ENCODE results near the gene FOXN1. TPM values are rescaled to one million over a fixed set of nuclear protein-coding genes. Genes with fewer than 3 reads are reported as not detected.
A peak's percentile ranks its signal among the peaks of the same experiment; 100 is the strongest.
"Not testable (repeated sequence)": the region's sequence is repeated elsewhere in the genome, so short reads cannot be mapped to it uniquely, and the experiment has no call there.

FOXN1 gene
- total RNA-seq, 1 donor: not detected

DNA sequence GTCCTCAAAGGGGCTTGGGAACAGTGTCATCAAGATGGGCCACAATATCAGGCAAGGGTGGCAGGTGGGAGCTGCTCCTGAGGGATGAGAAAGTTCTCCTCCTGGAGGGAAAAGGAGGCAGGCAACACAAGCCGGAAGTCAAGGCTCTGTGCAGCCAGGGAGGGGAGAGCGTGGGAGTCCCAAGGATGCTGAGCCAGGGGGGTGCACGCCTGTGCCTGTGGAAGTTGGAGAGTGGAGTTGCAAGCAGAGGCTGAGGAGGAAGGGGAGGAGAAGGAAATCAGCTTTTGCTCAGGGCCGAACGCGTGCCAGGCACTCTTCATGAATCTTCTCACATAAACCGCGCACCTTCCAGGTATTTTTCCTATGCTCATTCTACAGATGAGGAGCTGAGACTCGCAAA, 40.1 kb upstream of the FOXN1 start:
- DNase-seq (ENCODE audit: insufficient read length, low spot score, missing footprints): peak; percentile 44
- TF ChIP-seq, protein P1, sequence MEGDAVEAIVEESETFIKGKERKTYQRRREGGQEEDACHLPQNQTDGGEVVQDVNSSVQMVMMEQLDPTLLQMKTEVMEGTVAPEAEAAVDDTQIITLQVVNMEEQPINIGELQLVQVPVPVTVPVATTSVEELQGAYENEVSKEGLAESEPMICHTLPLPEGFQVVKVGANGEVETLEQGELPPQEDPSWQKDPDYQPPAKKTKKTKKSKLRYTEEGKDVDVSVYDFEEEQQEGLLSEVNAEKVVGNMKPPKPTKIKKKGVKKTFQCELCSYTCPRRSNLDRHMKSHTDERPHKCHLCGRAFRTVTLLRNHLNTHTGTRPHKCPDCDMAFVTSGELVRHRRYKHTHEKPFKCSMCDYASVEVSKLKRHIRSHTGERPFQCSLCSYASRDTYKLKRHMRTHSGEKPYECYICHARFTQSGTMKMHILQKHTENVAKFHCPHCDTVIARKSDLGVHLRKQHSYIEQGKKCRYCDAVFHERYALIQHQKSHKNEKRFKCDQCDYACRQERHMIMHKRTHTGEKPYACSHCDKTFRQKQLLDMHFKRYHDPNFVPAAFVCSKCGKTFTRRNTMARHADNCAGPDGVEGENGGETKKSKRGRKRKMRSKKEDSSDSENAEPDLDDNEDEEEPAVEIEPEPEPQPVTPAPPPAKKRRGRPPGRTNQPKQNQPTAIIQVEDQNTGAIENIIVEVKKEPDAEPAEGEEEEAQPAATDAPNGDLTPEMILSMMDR (IDR thresholded peaks at IDR 0.05; ENCODE audit: extremely low read depth, low read depth, low read length): no peak
- Histone ChIP-seq H3K9me3 (ENCODE audit: low read depth, low read length) (no peaks in the 10 kb centered on the region), H4K20me1 (ENCODE audit: insufficient read depth, low read length) (peaks cover 2% of the 10 kb centered on the region), H3K27me3 (ENCODE audit: insufficient read depth, low read length) (peaks cover 53% of the 10 kb centered on the region), H3K4me3 (ENCODE audit: insufficient read depth, low read length) (no peak overlapping the region), H3K27ac (ENCODE audit: low read depth, low read length) (no peak overlapping the region), H3K36me3 (ENCODE audit: insufficient read depth, low read length) (no peaks in the 10 kb centered on the region), H3K4me2 (ENCODE audit: insufficient read depth, low read length) (no peak overlapping the region), H2AFZ (ENCODE audit: low read length) (no peak overlapping the region), H3K79me2 (ENCODE audit: insufficient read depth, low read length) (no peaks in the 10 kb centered on the region), H3K4me1 (ENCODE audit: insufficient read depth, low read length) (peaks cover 18% of the 10 kb centered on the region)

DNA sequence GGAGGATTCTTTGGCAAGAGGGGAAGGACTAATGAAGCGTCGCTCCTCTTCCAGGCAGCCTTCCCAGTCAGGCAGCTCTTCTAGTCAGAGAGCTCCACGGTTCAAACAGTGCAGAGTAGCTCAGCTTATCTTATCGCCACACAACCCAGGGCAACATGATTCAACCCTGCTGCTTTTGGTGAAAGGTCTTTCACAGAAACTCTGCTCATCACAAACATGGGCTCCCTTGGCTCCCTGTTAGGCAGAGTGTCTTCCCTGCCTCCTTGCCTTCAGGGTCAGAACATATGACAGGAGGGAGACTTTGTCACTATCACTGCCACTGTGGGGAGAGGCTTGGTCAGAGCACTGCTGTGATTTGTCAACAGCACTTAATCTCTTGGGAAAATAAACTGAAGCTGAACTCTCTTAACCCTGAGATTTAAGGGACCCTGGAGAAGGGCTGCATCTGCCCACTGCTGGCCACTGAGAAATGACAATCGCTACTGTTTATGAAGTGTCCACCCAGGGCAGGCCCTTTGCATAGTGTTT, 39.6 kb upstream of the FOXN1 start:
- TF ChIP-seq, protein P1 (IDR thresholded peaks at IDR 0.05; ENCODE audit: extremely low read depth, low read depth, low read length): no peak
- Histone ChIP-seq H3K27me3 (ENCODE audit: insufficient read depth, low read length) (peaks cover 54% of the 10 kb centered on the region), H3K4me2 (ENCODE audit: insufficient read depth, low read length) (peak overlapping the region; percentile 0), H3K79me2 (ENCODE audit: insufficient read depth, low read length) (no peaks in the 10 kb centered on the region), H3K4me1 (ENCODE audit: insufficient read depth, low read length) (peaks cover 18% of the 10 kb centered on the region), H3K36me3 (ENCODE audit: insufficient read depth, low read length) (no peaks in the 10 kb centered on the region), H4K20me1 (ENCODE audit: insufficient read depth, low read length) (peaks cover 2% of the 10 kb centered on the region), H3K4me3 (ENCODE audit: insufficient read depth, low read length) (no peak overlapping the region), H2AFZ (ENCODE audit: low read length) (no peak overlapping the region), H3K27ac (ENCODE audit: low read depth, low read length) (no peak overlapping the region), H3K9me3 (ENCODE audit: low read depth, low read length) (no peaks in the 10 kb centered on the region)
- DNase-seq (ENCODE audit: insufficient read length, low spot score, missing footprints): peak; percentile 78

DNA sequence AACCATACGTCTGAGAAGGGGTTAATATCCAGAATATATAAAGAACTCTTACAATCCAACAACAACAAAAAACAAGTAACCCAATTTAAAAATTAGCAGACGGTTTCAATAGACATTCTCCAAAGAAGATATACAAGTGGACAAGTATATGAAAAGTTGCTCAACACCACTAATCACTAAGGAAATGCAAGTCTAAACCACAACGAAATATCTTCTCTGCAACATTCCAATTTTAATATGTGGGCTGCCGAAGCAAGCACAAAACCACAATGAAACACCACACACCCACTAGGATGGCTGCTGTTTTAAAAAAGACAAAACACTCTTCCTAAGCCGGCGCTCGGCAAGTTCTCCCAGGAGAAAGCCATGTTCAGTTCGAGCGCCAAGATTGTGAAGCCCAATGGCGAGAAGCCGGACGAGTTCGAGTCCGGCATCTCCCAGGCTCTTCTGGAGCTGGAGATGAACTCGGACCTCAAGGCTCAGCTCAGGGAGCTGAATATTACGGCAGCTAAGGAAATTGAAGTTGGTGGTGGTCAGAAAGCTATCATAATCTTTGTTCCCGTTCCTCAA, 38.6 kb upstream of the FOXN1 start:
- H3K9me3 ChIP-seq (ENCODE audit: low read depth, low read length): no peaks in the 10 kb centered on the region
- peaks cover 2% of the 10 kb centered on the region for H4K20me1 ChIP-seq (ENCODE audit: insufficient read depth, low read length)
- peak; percentile 77 for DNase-seq (ENCODE audit: insufficient read length, low spot score, missing footprints)
- peak overlapping the region; percentile 47 for H3K4me3 ChIP-seq (ENCODE audit: insufficient read depth, low read length)
- H3K27ac ChIP-seq (ENCODE audit: low read depth, low read length): no peak overlapping the region
- H3K4me2 ChIP-seq (ENCODE audit: insufficient read depth, low read length): peak overlapping the region; percentile 66
- no peaks in the 10 kb centered on the region for H3K79me2 ChIP-seq (ENCODE audit: insufficient read depth, low read length)
- TF ChIP-seq, protein P1 (IDR thresholded peaks at IDR 0.05; ENCODE audit: extremely low read depth, low read depth, low read length): no peak
- H2AFZ ChIP-seq (ENCODE audit: low read length): no peak overlapping the region
- peaks cover 54% of the 10 kb centered on the region for H3K27me3 ChIP-seq (ENCODE audit: insufficient read depth, low read length)
- H3K4me1 ChIP-seq (ENCODE audit: insufficient read depth, low read length): peaks cover 18% of the 10 kb centered on the region
- H3K36me3 ChIP-seq (ENCODE audit: insufficient read depth, low read length): no peaks in the 10 kb centered on the region

DNA sequence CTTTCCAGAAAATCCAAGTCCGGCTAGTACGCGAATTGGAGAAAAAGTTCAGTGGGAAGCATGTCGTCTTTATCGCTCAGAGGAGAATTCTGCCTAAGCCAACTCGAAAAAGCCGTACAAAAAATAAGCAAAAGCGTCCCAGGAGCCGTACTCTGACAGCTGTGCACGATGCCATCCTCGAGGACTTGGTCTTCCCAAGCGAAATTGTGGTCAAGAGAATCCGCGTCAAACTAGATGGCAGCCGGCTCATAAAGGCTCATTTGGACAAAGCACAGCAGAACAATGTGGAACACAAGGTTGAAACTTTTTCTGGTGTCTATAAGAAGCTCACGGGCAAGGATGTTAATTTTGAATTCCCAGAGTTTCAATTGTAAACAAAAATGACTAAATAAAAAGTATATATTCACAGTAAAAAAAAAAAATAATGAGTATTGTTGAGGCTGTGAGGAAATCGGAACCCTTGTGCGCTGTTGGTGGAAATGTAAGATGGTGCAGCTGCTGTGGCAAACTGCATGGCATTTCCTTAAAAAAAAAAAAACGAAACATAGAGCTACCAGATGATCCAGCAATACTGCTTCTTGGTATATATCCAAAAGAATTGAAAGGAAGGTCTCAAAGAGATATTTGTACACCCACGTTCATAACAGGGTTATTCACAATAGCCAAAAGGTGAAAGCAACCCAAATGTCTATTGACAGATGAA, 38.0 kb upstream of the FOXN1 start:
- not testable (repeated sequence) for H3K4me3 ChIP-seq (ENCODE audit: insufficient read depth, low read length); H3K27ac ChIP-seq (ENCODE audit: low read depth, low read length); H4K20me1 ChIP-seq (ENCODE audit: insufficient read depth, low read length); DNase-seq (ENCODE audit: insufficient read length, low spot score, missing footprints); H3K9me3 ChIP-seq (ENCODE audit: low read depth, low read length); H3K4me2 ChIP-seq (ENCODE audit: insufficient read depth, low read length); H3K79me2 ChIP-seq (ENCODE audit: insufficient read depth, low read length); H3K36me3 ChIP-seq (ENCODE audit: insufficient read depth, low read length); H2AFZ ChIP-seq (ENCODE audit: low read length)
- Histone ChIP-seq H3K27me3 (ENCODE audit: insufficient read depth, low read length) (peaks cover 52% of the 10 kb centered on the region), H3K4me1 (ENCODE audit: insufficient read depth, low read length) (peaks cover 18% of the 10 kb centered on the region)
